GM18507 (cell line): ENCODE measurements around the gene GPR161.
"Not testable (repeated sequence)": the region's sequence is repeated elsewhere in the genome, so short reads cannot be mapped to it uniquely, and the experiment has no call there.

Experiments
- DNase-seq: peaks from one replicate; pipeline ENCODE4 v3.0.0; 2011; ENCODE audit warnings: low read depth; ENCODE audit not compliant: insufficient read length; ENCODE audit errors: extremely low spot score
- FAIRE-seq: peaks from 2 replicates; lab custom pipeline; 2011; peaks lifted over from hg19 to GRCh38; lab: Jason Lieb, UNC

Gene GPR161

GRCh38 chr1:168136709-168137514, at the start of gene GPR161:
GPR161 (minus strand) TSS chr1:168136930; CDS start chr1:168104850, 32,080 bp downstream.
- FAIRE-seq (no peak), DNase-seq (no peak)

- not testable (repeated sequence) for FAIRE-seq
Observed at GRCh38 chr1:168181063-168181720, 44.5 kb upstream of the GPR161 start.

GRCh38 chr1:168180148-168180524, 43.4 kb upstream of the GPR161 start:
- FAIRE-seq (peak; percentile 21), DNase-seq (no peak)

More at GRCh38 chr1:168181063-168181720, 44.5 kb upstream of the GPR161 start:
- not testable (repeated sequence) for DNase-seq

GRCh38 chr1:168179438-168180147, 42.9 kb upstream of the GPR161 start:
- no peak for FAIRE-seq
- DNase-seq = no peak

GRCh38 chr1:168178638-168179437, 42.1 kb upstream of the GPR161 start, which contains the start of gene TIPRL:
TIPRL (plus strand) TSS chr1:168178962; CDS start chr1:168179078, 116 bp downstream.
- FAIRE-seq = peak; percentile 95

GRCh38 chr1:168178227-168178637, 41.5 kb upstream of the GPR161 start:
- no peak for FAIRE-seq
- no peak for DNase-seq

More at GRCh38 chr1:168178638-168179437, 42.1 kb upstream of the GPR161 start, which contains the start of gene TIPRL:
- peak; percentile 71 for DNase-seq

GRCh38 chr1:168172250-168172915, 35.7 kb upstream of the GPR161 start:
- DNase-seq = no peak
- FAIRE-seq = no peak

GRCh38 chr1:168170564-168171508, 34.1 kb upstream of the GPR161 start:
- no peak for DNase-seq
- peak; percentile 53 for FAIRE-seq

- DNase-seq (no peak), FAIRE-seq (no peak)
Observed at GRCh38 chr1:168167806-168168205, 31.1 kb upstream of the GPR161 start.

GRCh38 chr1:168164771-168165170, 28.0 kb upstream of the GPR161 start:
- FAIRE-seq (no peak), DNase-seq (no peak)

GRCh38 chr1:168163670-168164069, 26.9 kb upstream of the GPR161 start:
- DNase-seq (no peak), FAIRE-seq (no peak)

- FAIRE-seq (no peak), DNase-seq (no peak)
Observed at GRCh38 chr1:168161459-168161858, 24.7 kb upstream of the GPR161 start.

- DNase-seq (no peak), FAIRE-seq (no peak)
Observed at GRCh38 chr1:168159979-168160378, 23.2 kb upstream of the GPR161 start.

GRCh38 chr1:168159251-168159650, 22.5 kb upstream of the GPR161 start:
- FAIRE-seq (no peak), DNase-seq (no peak)

GRCh38 chr1:168157638-168158037, 20.9 kb upstream of the GPR161 start:
- DNase-seq = no peak
- FAIRE-seq = no peak

- no peak for FAIRE-seq
- no peak for DNase-seq
Observed at GRCh38 chr1:168155910-168156309, 19.2 kb upstream of the GPR161 start.

GRCh38 chr1:168154707-168155106, 18.0 kb upstream of the GPR161 start:
- FAIRE-seq, DNase-seq: not testable (repeated sequence)

- FAIRE-seq = no peak
- no peak for DNase-seq
Observed at GRCh38 chr1:168151935-168152334, 15.2 kb upstream of the GPR161 start.
